ENCODE results near the gene C1orf198. TPM values are rescaled to one million over a fixed set of nuclear protein-coding genes. Genes with fewer than 3 reads are reported as not detected.

Gene C1orf198
- polyA plus RNA-seq, 3 donors = 1.3 to 2.7 (median 1.6) TPM

DNA sequence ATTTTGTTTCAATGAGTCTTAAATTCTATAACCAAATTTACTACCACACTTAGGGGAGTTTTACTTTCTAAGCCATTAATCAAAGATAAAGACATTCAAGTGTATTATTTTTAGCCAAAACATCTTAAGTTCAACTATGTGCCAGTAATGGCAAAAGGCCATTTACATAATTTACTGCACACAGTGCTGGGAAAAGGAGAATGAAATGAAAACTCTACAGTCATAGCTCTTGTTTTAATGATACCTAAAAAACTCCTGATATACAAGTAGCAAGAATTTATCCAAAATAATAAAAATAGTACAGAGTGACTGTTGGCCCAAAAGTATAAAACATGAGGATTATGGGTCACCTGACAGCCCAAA lies 42.4 kb upstream of the C1orf198 start:
- no peak overlapping the region for H3K4me3 Mint-ChIP-seq
- H3K4me1 ChIP-seq (ENCODE audit: control insufficient read depth in 1 of 2, insufficient read depth in 2 of 2, low read length in 2 of 2) = no peaks in the 10 kb centered on the region
- no peaks in the 10 kb centered on the region for H3K27me3 Mint-ChIP-seq (ENCODE audit: low read depth in 3 of 3)
- H3K27me3 ChIP-seq (ENCODE audit: control insufficient read depth in 2 of 2, insufficient read depth in 2 of 2, low read length in 2 of 2) = no peaks in the 10 kb centered on the region
- DNase-seq = no peak
- H4K20me1 ChIP-seq (ENCODE audit: insufficient read depth, low read length) = no peaks in the 10 kb centered on the region
- peaks cover 79 to 93% of the 10 kb centered on the region in 2 donors for H3K36me3 Mint-ChIP-seq
- TF ChIP-seq, protein P1, sequence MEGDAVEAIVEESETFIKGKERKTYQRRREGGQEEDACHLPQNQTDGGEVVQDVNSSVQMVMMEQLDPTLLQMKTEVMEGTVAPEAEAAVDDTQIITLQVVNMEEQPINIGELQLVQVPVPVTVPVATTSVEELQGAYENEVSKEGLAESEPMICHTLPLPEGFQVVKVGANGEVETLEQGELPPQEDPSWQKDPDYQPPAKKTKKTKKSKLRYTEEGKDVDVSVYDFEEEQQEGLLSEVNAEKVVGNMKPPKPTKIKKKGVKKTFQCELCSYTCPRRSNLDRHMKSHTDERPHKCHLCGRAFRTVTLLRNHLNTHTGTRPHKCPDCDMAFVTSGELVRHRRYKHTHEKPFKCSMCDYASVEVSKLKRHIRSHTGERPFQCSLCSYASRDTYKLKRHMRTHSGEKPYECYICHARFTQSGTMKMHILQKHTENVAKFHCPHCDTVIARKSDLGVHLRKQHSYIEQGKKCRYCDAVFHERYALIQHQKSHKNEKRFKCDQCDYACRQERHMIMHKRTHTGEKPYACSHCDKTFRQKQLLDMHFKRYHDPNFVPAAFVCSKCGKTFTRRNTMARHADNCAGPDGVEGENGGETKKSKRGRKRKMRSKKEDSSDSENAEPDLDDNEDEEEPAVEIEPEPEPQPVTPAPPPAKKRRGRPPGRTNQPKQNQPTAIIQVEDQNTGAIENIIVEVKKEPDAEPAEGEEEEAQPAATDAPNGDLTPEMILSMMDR (IDR thresholded peaks at IDR 0.05) = no peak
- peaks cover 92 to 99% of the 10 kb centered on the region in 2 donors for H3K36me3 ChIP-seq (replicated peaks in 1 of 2; ENCODE audit: control insufficient read depth in 1 of 2, insufficient read depth in 2 of 2, low read length in 2 of 2)
- no peak overlapping the region for H3K9ac ChIP-seq (ENCODE audit: insufficient read depth, low read length, poor library complexity, severe bottlenecking)
- intact Hi-C loops (cut with micrococcal nuclease) = no loop called here
- H3K79me2 ChIP-seq (ENCODE audit: insufficient read depth, low read length) = no peaks in the 10 kb centered on the region
- no peaks in the 10 kb centered on the region for H3K9me3 Mint-ChIP-seq
- H3K4me2 ChIP-seq (replicated peaks; ENCODE audit: extremely low read depth, low read length, poor library complexity, severe bottlenecking) = no peak overlapping the region
- H3K27ac Mint-ChIP-seq = no peak overlapping the region
- H3K4me1 Mint-ChIP-seq = no peaks in the 10 kb centered on the region
- H3K9me3 ChIP-seq (replicated peaks in 1 of 2; ENCODE audit: control insufficient read depth in 1 of 2, insufficient read depth in 1 of 2, low read length in 2 of 2) = no peaks in the 10 kb centered on the region
- H2AFZ ChIP-seq (ENCODE audit: insufficient read depth, low read depth, low read length, poor library complexity, severe bottlenecking) = no peak overlapping the region
- no peak overlapping the region for H3K27ac ChIP-seq (ENCODE audit: low read depth in 1 of 2, low read length in 2 of 2)
- no peak overlapping the region for H3K4me3 ChIP-seq (replicated peaks in 1 of 3; ENCODE audit: low read depth in 2 of 3, low read length in 3 of 3)

DNA sequence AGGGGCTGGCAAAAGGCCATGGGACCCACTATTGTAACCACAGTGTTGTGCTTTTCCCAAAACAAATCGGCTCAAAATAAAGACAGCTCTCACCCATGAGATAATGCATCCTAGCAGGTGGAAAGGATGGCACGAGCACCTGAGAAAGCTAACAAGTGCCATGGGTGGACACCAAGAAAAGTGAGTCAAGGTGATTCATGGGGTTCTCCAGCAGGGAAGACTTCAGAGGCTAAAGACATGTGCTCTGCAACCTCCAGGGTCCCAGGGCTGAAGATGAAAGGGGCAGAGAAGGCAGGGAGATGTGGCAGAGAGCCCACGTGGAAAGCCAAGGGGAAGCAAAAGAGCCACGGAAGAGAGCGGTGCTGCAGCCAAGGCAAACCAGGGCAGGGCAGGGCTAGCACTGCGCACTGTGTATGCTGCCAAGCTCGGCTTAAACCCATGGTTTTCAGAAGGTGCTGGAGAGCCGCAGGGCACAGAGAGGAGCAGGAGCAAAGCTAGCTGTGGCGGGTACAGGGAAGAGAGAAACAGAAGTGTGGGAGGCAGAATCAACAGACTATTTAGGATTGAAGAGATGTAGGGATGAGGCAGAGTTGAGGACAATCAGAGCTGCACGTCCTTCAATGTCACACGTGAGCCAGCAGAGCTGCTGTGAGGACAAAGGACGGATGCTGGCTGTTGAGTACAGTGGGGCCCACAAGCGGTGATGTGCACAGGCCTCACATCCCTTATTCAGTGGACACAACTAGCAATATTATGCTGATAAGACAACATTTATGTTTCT lies 41.8 kb upstream of the C1orf198 start:
- Mint-ChIP-seq H3K27ac (peak overlapping the region in 2 of 7 donors; percentile 21 to 44), H3K36me3 (peaks cover 79 to 92% of the 10 kb centered on the region in 2 donors), H3K4me3 (no peak overlapping the region), H3K4me1 (no peaks in the 10 kb centered on the region), H3K9me3 (no peaks in the 10 kb centered on the region), H3K27me3 (ENCODE audit: low read depth in 3 of 3) (no peaks in the 10 kb centered on the region)
- H4K20me1 ChIP-seq (ENCODE audit: insufficient read depth, low read length) = no peaks in the 10 kb centered on the region
- H3K36me3 ChIP-seq (replicated peaks in 1 of 2; ENCODE audit: control insufficient read depth in 1 of 2, insufficient read depth in 2 of 2, low read length in 2 of 2) = peaks cover 95 to 100% of the 10 kb centered on the region in 2 donors
- no peak for DNase-seq
- H3K27ac ChIP-seq (ENCODE audit: low read depth in 1 of 2, low read length in 2 of 2) = no peak overlapping the region
- TF ChIP-seq, protein P1 (IDR thresholded peaks at IDR 0.05) = no peak
- intact Hi-C loops (cut with micrococcal nuclease) = no loop called here
- no peaks in the 10 kb centered on the region for H3K79me2 ChIP-seq (ENCODE audit: insufficient read depth, low read length)
- no peaks in the 10 kb centered on the region for H3K9me3 ChIP-seq (replicated peaks in 1 of 2; ENCODE audit: control insufficient read depth in 1 of 2, insufficient read depth in 1 of 2, low read length in 2 of 2)
- no peaks in the 10 kb centered on the region for H3K27me3 ChIP-seq (ENCODE audit: control insufficient read depth in 2 of 2, insufficient read depth in 2 of 2, low read length in 2 of 2)
- WGBS (ENCODE audit: insufficient coverage) = over 99% methylated on average over 11 of the region's 13 CpGs
- H3K4me2 ChIP-seq (replicated peaks; ENCODE audit: extremely low read depth, low read length, poor library complexity, severe bottlenecking) = no peak overlapping the region
- no peak overlapping the region for H2AFZ ChIP-seq (ENCODE audit: insufficient read depth, low read depth, low read length, poor library complexity, severe bottlenecking)
- no peak overlapping the region for H3K9ac ChIP-seq (ENCODE audit: insufficient read depth, low read length, poor library complexity, severe bottlenecking)
- no peaks in the 10 kb centered on the region for H3K4me1 ChIP-seq (ENCODE audit: control insufficient read depth in 1 of 2, insufficient read depth in 2 of 2, low read length in 2 of 2)
- H3K4me3 ChIP-seq (replicated peaks in 1 of 3; ENCODE audit: low read depth in 2 of 3, low read length in 3 of 3) = no peak overlapping the region

Data from CD14-positive monocyte (primary cell).